Effector memory CD4-positive, alpha-beta T cell (primary cell): ENCODE data around the gene CRYBB2.
"Not testable (repeated sequence)": the region's sequence is repeated elsewhere in the genome, so short reads cannot be mapped to it uniquely, and the experiment has no call there.

ENCODE experiments used
- DNase-seq, 3 donors: peaks; one replicate each; pipeline ENCODE4 v3.0.0-alpha.2; 2020
- H3K27ac ChIP-seq: 2 replicates; pipeline ENCODE4 v1.7.0; 2013; ENCODE audit warnings: mild to moderate bottlenecking, low read length, moderate library complexity; ENCODE audit not compliant: insufficient read depth, poor library complexity, severe bottlenecking
- H3K27me3 ChIP-seq: replicated peaks from 2 replicates; pipeline ENCODE4 v1.7.0; 2013; ENCODE audit warnings: mild to moderate bottlenecking, low read length; ENCODE audit not compliant: insufficient read depth, control insufficient read depth, poor library complexity, severe bottlenecking
- H3K36me3 ChIP-seq: 2 replicates; pipeline ENCODE4 v1.7.0; 2013; ENCODE audit warnings: mild to moderate bottlenecking, low read length, moderate library complexity; ENCODE audit not compliant: control insufficient read depth, insufficient read depth
- H3K4me1 ChIP-seq: 2 replicates; pipeline ENCODE4 v1.7.0; 2013; ENCODE audit warnings: low read length, mild to moderate bottlenecking; ENCODE audit not compliant: control insufficient read depth, insufficient read depth, poor library complexity, severe bottlenecking
- H3K4me3 ChIP-seq: 2 replicates; pipeline ENCODE4 v1.7.0; 2013; ENCODE audit warnings: low read length, low read depth, mild to moderate bottlenecking; ENCODE audit not compliant: insufficient read depth, poor library complexity, severe bottlenecking
- H3K9me3 ChIP-seq: 2 replicates; pipeline ENCODE4 v1.7.0; 2013; ENCODE audit warnings: mild to moderate bottlenecking, low read length, moderate library complexity; ENCODE audit not compliant: control insufficient read depth

CRYBB2 gene

DNA sequence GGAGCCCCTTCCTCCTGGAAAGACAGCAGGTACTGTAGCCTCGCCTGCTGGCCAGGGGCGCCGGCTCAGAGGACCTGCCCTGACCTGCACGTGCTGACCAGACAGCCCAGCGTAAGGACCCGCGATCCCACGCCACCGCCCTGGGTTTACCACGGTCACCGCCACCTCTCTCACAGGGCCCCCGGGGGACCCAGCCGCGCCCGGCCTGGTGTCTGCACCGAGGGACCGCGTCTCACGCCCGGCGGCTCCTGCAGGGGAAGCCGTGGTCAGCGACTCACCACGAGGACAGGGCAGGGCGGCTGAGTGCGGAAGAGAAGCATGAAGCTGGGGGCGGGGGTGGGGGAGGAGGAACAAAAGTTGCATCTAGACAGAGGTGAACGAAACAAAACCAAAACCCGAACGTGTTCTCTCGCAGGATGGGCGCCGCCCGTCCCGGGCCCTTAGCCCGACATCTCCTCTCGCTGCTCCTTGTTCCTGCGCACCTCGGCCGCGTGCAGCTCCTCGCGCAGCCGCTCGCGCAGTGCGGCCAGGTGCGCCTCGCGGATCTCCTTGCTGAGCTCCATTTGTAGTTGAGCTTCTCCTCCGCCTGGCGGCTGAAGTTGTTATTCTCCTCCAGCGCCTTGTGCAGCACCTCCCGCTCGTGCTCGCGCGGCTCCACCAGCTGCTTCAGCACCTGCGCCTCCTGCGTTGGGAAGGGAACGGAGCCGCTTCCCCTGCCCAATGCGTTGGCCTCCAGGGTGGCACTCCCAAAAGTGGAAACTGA, 40.4 kb upstream of the CRYBB2 start:
- not testable (repeated sequence) for H3K36me3 ChIP-seq, DNase-seq, H3K27me3 ChIP-seq, H3K9me3 ChIP-seq, H3K4me1 ChIP-seq, H3K4me3 ChIP-seq, H3K27ac ChIP-seq

DNA sequence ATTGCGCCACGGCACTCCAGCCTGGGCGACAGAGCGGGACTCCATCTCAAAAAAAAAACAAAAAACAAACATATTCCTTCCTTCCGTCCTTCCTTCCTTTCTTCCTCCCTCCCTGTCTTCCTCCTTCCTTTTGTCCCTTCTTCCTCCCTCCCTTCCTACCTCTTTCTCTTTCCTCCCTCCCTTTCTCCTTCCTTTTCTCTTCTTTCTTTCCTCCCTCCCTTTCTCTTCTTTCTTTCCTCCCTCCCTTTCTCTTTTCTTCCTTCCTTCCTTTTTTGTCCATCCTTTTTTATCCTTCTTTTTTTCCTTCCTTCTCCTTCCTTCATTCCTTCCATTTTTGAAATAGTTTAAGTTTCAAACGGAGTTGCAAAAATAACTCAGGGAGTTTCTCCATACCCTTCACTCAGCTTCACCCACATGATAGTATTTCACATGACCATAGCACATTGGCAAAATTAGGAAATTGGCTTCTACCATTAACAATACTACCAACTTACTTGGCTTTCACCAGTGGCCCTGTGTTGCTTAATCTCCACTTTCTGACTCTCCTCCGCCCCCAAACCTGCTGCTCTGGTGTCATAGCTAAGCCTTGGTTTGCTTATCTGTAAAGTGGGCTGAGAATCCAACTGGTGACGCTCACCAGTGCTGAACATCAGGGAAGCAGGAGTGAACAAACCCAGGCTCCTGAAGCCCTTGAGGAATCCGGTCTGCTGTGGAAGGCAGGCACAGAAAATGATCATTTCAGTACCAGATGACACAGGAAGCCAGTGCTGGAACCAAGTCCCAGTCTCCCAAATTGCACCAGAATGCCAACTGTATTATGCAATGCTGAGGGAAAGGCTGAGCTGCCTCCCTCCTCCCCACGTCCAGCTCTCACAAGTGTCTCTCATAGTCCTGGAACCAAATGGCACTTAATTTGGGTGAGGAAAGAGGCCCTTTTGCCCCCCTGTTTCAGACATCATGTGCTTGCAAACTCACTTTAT, 37.0 kb upstream of the CRYBB2 start:
- no peak for DNase-seq
- no peak overlapping the region for H3K27ac ChIP-seq
- no peaks in the 10 kb centered on the region for H3K9me3 ChIP-seq
- no peak overlapping the region for H3K4me3 ChIP-seq
- no peaks in the 10 kb centered on the region for H3K36me3 ChIP-seq
- no peaks in the 10 kb centered on the region for H3K27me3 ChIP-seq
- no peaks in the 10 kb centered on the region for H3K4me1 ChIP-seq

DNA sequence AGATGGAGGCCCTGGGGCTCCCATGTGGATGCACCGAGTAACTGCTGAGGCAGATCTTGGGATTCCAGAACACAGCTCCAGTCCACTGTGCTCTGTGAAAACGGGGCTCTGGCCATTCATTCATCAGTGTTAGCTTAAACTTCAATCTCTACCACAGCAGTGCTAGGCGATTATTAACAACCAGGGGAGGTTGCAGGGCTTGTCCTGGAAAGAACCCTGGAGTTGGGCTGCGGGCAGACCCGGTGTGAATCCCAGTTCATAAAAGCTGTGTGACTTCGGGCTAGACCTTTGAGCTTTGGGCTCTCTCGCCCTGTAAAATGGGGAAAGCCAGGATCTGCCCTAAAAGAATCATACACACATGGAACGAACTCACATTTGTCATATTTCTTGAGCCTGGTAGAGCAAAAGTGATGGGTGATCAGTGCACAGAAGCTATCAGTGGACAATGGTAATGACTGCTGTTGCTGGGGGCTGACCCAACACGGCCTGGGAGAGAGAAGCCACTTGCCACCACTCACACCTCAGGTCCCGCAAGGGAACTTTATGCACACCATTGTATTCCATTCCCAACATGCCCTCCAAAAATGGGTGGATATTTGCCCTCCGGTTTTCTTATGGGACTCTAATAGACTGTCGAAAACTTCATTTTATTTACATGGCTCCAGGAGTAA, 35.4 kb upstream of the CRYBB2 start:
- DNase-seq, result no peak
- Histone ChIP-seq H3K4me1 (no peaks in the 10 kb centered on the region), H3K4me3 (no peak overlapping the region), H3K9me3 (no peaks in the 10 kb centered on the region), H3K27me3 (no peaks in the 10 kb centered on the region), H3K36me3 (no peaks in the 10 kb centered on the region), H3K27ac (no peak overlapping the region)

DNA sequence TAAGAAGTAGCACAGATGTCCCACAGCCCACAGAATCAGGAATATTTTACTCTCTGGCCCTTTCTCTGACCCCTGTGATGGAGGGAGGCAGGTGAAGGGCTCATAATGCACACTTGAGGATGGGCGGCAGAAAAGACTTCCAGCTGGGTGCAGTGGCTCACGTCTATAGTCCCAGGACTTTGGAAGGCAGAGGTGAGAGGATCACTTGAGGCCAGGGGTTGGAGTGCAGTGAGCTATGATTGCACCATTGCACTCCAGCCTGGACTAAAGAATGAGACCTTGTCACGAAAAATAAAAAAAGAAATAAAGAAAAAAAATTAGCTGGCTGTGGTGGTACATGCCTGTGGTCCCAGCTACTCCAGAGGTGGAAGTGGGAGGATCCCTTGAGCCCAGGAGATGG, 33.3 kb upstream of the CRYBB2 start:
- Histone ChIP-seq H3K9me3 (no peaks in the 10 kb centered on the region), H3K4me1 (no peaks in the 10 kb centered on the region), H3K4me3 (no peak overlapping the region)

DNA sequence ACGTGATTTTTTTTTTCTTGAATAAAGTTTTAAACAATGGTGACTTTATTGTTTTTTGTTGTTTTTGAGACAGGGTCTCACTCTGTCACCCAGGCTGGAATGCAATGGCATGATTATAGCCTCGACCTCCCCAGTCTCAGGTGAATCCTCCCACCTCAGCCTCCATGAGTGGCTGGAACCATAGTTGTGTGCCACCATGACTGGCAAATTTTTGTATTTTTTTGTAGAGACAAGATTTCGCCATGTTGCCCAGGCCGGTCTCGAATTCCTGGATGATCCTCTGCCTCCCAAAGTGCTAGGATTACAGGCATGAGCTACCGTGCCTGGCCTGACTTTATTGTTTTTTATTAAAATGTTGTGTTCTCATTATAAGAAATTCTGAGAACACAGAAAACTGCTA, 32.0 kb upstream of the CRYBB2 start:
- Histone ChIP-seq H3K4me1 (no peaks in the 10 kb centered on the region), H3K4me3 (no peak overlapping the region), H3K36me3 (no peaks in the 10 kb centered on the region), H3K27ac (no peak overlapping the region), H3K9me3 (no peaks in the 10 kb centered on the region), H3K27me3 (no peaks in the 10 kb centered on the region)
- DNase-seq, result no peak

More for the DNA sequence above, 33.3 kb upstream of the CRYBB2 start:
- Histone ChIP-seq H3K27me3 (no peaks in the 10 kb centered on the region), H3K27ac (no peak overlapping the region), H3K36me3 (no peaks in the 10 kb centered on the region)
- DNase-seq, result no peak

DNA sequence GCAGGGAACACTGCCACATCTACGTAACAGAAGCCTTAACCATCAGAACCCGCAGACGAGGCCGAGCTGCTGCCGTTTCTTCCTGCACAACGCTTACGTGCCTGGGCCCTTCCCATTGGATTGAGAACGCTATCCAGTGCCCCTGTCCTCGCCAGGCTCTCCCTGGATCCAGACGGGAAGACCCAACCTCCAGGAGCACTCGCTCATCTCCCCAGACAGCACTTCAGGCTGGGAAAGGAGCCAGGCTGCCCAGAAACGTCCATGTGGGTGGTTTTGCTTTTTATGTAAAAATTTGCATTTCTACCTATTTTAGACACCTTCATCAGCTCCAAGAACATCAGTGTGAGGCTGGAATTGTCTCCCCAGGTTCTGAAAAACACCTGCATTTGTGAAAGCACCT, 27.0 kb upstream of the CRYBB2 start:
- H3K9me3 ChIP-seq, result no peaks in the 10 kb centered on the region
- H3K4me1 ChIP-seq, result no peaks in the 10 kb centered on the region
- H3K36me3 ChIP-seq, result no peaks in the 10 kb centered on the region
- H3K27ac ChIP-seq, result no peak overlapping the region
- no peak for DNase-seq
- no peaks in the 10 kb centered on the region for H3K27me3 ChIP-seq
- no peak overlapping the region for H3K4me3 ChIP-seq

DNA sequence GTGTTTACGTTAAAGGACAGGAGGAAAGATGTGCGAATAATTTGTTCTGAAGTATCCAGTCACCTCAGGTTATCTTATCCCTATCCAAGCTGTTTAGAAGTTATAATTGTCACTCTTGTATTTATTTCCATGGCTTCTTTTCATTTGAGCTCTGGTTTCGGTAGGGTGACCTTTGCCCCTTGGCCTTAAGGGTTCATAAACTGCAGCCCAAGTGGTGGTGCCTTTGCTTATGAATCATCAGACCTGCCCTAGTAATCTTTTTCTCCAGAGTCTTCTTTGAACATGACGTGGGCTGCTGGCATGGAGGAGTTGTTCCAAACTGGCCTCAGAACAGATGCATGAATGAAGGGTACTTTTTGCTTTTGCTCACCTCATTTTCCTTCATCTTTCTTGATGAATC, 26.3 kb upstream of the CRYBB2 start:
- no peaks in the 10 kb centered on the region for H3K4me1 ChIP-seq
- H3K27ac ChIP-seq, result no peak overlapping the region
- no peaks in the 10 kb centered on the region for H3K36me3 ChIP-seq
- H3K9me3 ChIP-seq, result no peaks in the 10 kb centered on the region
- no peaks in the 10 kb centered on the region for H3K27me3 ChIP-seq
- no peak overlapping the region for H3K4me3 ChIP-seq
- no peak for DNase-seq

DNA sequence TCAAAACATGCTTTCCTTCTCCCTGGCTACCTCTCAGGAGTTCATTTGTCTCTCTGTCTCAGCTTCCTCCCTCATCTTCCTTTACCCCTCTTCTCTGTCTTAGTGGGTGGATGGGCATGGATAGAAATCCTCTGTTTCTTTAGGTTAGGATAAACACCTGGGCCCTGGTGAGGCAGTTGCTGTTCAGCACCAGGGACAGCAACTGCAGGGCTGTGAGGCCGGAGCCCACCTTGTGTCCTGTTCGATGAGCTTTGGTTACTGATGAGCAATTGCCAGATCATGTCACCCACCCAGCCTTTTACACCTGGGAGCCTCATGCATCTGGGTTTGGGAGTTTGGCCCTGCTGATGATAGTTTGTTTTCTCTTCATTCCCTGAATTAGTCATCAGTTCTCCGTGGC, 25.9 kb upstream of the CRYBB2 start:
- Histone ChIP-seq H3K27me3 (no peaks in the 10 kb centered on the region), H3K9me3 (no peaks in the 10 kb centered on the region), H3K36me3 (no peaks in the 10 kb centered on the region), H3K27ac (no peak overlapping the region), H3K4me3 (no peak overlapping the region), H3K4me1 (no peaks in the 10 kb centered on the region)
- no peak for DNase-seq

DNA sequence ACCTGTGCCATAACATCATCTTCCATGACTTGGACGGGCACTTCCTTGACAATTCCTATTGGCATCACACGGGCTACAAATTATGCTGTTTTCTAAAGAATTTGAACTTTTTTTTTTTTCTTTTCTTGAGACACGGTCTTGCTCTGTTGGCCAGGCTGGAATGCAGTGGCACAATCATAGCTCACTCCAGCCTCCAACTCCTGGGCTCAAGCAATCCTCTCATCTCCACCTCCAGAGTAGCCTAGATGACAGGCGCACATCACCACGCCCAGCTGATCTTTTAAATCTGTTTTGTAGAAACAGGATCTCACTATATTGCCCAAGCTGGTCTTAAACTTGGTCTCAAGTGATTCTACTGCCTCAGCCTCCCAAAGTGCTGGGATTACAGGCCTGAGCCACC, 23.1 kb upstream of the CRYBB2 start:
- H3K36me3 ChIP-seq, result no peaks in the 10 kb centered on the region

DNA sequence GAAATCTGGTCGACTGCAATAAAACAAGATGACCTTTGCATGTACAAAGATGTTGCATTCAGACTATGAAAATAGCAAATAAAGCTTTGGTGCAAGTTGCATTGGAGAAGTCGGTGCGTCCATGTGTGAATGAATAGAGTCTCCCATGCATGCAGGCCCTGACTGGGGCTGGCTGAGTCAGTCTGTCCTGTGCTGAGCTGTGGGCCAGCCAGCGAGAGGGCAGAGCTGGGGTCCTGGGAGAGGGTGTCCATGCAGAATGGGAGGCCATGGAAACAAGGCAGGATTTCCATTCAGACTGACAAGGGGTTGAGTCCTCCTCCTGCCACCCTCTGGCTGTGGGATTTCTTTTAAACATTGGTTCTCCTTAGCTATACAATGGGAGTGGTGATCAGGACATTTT, 22.1 kb upstream of the CRYBB2 start:
- Histone ChIP-seq H3K27ac (no peak overlapping the region), H3K9me3 (no peaks in the 10 kb centered on the region), H3K36me3 (no peaks in the 10 kb centered on the region), H3K4me3 (no peak overlapping the region), H3K4me1 (no peaks in the 10 kb centered on the region), H3K27me3 (no peaks in the 10 kb centered on the region)
- no peak for DNase-seq

More for the DNA sequence above, 23.1 kb upstream of the CRYBB2 start:
- no peaks in the 10 kb centered on the region for H3K4me1 ChIP-seq
- DNase-seq, result no peak
- H3K4me3 ChIP-seq, result no peak overlapping the region
- H3K27ac ChIP-seq, result no peak overlapping the region
- H3K27me3 ChIP-seq, result no peaks in the 10 kb centered on the region
- no peaks in the 10 kb centered on the region for H3K9me3 ChIP-seq
